Measurements from ENCODE around the gene SPIB.
"Not testable (repeated sequence)": the region's sequence is repeated elsewhere in the genome, so short reads cannot be mapped to it uniquely, and the experiment has no call there.

The SPIB gene

DNA sequence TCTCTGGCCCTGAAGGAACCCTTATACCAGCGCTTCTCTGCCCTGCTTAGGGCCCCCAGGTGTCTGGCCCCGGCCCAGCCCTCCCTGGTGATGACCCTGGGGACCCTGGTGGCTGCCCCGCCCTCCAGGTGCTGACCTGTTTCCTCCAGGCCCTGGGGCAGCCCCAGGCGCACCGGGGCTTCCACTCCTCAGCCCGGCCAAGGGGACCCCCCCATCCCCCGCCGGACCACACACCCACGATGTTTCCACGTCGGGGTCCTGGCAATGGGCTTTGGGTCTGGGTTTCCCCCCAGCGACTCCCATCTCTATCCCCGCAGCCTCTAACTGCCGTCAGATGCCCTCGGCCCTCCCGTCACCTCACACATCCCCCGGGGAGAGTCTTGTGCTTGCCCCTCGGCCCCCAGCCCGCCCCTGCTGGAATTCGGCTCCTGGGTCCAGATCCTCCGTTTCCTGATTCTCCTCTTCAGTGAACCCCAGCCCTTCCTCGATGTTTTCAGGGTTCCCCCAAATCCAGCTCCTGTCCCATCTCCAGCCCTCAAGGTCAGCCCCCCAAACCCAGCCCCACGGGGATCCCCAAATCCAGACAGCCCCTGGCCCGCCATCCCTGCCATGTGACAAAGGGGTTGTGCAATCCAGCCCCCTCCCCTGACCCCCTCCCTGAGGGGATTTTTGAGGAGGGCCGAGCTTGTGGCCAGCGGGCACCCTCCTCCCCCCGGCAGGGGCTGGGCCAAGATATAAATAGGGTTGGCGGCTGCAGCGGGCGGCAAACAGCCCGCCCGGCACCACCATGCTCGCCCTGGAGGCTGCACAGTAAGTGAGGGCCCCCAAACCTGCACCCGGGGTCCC lies at the start of gene SPIB:
TSS of gene SPIB (plus strand) at position 763 of the 846 bp plus-strand sequence. CDS start at position 788, 25 bp downstream.
- no peak for DNase-seq

DNA sequence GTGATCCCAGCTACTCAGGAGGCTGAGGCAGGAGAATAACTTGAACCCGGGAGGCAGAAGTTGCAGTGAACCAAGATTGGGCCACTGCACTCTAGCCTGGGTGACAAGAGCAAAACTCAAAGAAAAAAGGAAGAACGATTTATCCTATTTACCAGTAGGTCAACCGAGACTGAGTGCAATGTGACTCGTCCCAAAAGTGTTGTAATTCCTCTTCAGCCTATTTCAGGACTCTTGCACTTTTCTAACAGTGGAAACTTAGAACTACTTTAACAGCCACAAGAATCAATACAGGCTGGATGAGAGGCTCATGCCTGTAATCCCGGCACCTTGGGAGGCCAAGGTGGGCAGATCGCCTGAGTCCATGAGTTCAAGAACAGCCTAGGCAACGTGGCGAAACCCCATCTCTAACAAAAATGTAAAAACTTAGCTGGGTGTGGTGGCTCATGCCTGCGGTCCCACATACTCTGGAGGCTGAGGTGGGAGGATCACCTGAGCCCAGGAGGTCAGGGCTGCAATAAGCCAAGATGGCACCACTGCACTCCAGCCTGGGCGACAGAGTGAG lies 46.7 kb upstream of the SPIB start:
- DNase-seq, result no peak

DNA sequence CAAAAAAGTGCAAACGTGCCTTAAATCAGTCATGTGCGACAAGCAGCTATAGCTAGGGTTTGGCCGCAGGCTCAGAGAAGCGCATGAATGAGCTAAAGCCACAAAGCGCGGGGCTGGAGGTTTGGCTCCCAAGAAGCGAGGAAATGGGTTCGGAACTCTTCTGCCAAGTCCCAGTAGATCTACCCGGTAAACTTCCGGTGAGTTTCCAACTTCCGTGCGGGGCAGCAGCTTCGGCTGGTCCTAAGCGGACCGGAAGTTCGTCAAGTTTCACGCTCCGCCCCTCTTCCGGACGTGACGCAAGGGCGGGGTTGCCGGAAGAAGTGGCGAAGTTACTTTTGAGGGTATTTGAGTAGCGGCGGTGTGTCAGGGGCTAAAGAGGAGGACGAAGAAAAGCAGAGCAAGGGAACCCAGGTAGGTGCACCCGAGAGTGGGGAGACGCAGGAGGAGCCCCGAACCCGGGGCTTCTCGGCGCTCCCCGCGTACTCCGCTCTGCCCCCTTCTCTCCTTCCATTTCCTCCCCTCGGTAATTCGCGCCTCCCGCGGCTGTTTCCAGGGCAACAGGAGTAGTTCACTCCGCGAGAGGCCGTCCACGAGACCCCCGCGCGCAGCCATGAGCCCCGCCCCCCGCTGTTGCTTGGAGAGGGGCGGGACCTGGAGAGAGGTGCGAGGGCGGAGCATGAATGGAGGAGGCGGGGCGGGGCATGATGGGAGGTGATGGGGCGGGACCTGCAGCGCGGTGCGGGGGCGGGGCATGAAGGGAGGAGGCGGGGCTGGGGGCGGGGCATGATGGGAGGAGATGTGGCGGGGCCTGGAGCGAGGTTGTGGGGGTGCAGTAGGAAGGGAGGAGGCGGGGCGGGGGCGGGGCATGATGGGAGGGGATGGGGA lies 42.3 kb upstream of the SPIB start, which contains the start of gene NR1H2:
TSS of gene NR1H2 (plus strand) at position 292 of the 885 bp plus-strand sequence. CDS start 1,149 bp downstream, outside the sequence.
- DNase-seq, result peak; percentile 87

DNA sequence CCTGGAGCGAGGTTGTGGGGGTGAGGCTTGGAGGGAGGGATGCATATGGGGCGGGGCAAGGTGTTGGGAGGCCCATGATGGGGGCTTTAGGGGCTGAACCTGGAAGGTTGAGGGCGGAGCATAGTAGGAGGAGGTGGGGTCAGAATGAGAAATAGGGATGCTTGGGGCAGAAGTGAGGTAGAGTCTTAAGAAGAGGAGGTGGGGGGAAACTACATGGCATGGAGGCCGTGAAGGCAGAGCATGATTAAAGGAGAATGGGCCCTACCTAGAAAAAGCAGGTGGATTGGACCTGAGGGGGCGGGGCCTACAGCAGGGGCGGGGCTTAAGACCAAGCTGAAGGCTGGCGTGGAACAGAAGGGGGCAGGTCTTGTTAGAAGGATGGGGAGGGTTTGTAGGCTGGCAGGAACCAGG lies 41.7 kb upstream of the SPIB start:
- DNase-seq, result peak; percentile 39

DNA sequence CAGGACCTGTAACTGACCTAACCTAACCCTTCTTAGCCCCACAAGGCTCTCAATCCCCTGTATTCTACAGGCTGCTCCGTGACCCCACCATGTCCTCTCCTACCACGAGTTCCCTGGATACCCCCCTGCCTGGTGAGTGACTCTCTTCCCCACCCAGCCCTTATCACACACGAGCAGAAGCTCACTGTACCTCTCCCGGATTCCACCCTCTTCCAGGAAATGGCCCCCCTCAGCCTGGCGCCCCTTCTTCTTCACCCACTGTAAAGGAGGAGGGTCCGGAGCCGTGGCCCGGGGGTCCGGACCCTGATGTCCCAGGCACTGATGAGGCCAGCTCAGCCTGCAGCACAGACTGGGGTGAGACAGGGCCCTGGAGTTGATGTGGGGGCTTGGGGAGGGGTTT lies 41.2 kb upstream of the SPIB start:
- no peak for DNase-seq

DNA sequence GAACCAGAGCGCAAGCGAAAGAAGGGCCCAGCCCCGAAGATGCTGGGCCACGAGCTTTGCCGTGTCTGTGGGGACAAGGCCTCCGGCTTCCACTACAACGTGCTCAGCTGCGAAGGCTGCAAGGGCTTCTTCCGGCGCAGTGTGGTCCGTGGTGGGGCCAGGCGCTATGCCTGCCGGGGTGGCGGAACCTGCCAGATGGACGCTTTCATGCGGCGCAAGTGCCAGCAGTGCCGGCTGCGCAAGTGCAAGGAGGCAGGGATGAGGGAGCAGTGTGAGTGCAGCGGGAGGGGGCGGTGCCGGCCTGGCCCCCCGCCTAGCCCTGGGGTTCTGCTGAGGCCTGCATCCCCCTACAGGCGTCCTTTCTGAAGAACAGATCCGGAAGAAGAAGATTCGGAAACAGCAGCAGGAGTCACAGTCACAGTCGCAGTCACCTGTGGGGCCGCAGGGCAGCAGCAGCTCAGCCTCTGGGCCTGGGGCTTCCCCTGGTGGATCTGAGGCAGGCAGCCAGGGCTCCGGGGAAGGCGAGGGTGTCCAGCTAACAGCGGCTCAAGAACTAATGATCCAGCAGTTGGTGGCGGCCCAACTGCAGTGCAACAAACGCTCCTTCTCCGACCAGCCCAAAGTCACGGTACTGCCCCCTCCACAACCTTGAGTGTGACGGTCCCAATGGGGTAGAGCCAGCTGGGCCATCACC lies 40.4 kb upstream of the SPIB start:
- no peak for DNase-seq

DNA sequence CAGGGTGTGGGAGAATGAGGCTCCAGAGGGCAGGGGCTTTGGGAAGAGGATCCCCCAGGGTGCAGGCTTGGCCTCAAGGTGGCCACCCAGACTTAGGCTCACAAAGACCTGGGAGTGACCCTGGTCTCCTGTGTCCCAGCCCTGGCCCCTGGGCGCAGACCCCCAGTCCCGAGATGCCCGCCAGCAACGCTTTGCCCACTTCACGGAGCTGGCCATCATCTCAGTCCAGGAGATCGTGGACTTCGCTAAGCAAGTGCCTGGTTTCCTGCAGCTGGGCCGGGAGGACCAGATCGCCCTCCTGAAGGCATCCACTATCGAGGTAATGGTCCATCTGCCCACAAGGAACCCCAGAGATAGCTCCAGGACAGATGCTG lies 39.9 kb upstream of the SPIB start:
- no peak for DNase-seq

DNA sequence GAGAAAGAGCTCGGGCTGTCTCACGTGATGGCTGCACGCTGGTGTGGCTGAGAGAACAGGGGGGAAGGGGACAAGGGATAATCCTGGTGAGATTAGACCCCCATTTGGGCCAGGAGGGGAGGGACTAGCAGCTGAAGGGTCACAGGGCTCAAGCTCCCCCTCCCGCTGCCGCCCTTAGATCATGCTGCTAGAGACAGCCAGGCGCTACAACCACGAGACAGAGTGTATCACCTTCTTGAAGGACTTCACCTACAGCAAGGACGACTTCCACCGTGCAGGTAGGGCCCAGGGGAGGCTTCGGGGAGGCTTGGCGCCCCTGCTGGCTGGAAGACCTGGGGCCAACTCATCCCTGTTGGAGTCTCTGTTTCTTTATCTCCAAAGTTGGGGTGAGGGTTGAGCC lies 39.1 kb upstream of the SPIB start:
- DNase-seq, result no peak

DNA sequence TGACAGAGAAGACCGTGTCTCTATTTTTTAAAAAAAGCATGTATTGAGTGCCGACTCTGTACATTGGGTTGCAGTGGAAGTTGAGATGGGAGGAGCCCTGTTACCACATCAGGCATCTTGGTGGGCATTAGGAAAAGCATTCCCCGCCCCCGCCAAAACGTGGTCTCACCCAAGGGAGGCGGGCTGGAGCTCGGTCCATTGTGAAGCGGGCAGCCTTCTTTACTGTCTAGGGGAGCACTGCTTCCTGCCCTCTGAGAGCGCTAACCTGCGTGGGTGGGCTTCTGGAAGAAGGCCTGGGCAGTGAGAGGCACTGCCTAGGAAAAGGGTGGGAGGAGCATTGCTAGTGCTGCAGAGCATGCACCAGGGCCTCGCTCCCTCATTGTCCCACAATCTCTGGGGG lies 38.6 kb upstream of the SPIB start:
- no peak for DNase-seq

DNA sequence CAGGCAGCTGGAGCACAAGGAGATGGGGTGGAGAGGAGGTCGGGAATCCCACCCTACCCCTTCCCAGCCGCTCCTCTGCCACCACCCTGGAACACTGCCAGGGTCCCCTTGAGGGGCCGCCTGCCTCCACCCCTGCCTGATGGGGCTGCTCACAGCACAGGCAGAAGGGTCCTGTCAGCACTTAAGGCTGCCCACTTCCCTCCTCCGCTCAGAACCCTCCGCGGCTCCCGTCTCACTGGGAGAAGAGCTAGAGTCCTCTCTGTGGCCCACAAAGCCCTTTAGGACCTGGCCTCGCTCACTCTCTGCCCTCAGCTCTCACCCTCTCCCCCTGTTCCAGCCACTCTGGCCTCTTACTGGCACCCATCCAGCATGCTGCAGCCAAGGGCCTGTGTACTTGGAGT lies 38.0 kb upstream of the SPIB start:
- DNase-seq, result no peak

DNA sequence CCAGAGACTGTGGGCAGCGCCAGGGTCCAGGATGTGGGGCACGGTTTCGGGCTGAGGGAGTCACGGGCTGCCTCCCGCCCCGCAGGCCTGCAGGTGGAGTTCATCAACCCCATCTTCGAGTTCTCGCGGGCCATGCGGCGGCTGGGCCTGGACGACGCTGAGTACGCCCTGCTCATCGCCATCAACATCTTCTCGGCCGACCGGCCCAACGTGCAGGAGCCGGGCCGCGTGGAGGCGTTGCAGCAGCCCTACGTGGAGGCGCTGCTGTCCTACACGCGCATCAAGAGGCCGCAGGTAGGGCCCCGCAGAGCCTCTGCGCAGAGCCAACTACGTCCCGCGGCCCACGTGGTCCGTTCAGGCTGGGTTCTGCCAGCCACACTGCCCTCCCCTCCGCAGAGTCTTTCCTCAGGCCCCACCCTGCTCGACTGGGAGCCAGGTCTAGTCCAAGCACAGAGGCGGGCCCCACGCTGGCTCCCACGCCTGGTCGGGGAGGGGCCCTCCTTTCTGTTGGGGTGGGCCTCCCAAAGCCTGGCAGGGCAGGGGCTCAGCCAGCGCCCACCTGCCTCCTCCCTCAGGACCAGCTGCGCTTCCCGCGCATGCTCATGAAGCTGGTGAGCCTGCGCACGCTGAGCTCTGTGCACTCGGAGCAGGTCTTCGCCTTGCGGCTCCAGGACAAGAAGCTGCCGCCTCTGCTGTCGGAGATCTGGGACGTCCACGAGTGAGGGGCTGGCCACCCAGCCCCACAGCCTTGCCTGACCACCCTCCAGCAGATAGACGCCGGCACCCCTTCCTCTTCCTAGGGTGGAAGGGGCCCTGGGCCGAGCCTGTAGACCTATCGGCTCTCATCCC lies 36.6 kb upstream of the SPIB start:
- DNase-seq, result no peak

DNA sequence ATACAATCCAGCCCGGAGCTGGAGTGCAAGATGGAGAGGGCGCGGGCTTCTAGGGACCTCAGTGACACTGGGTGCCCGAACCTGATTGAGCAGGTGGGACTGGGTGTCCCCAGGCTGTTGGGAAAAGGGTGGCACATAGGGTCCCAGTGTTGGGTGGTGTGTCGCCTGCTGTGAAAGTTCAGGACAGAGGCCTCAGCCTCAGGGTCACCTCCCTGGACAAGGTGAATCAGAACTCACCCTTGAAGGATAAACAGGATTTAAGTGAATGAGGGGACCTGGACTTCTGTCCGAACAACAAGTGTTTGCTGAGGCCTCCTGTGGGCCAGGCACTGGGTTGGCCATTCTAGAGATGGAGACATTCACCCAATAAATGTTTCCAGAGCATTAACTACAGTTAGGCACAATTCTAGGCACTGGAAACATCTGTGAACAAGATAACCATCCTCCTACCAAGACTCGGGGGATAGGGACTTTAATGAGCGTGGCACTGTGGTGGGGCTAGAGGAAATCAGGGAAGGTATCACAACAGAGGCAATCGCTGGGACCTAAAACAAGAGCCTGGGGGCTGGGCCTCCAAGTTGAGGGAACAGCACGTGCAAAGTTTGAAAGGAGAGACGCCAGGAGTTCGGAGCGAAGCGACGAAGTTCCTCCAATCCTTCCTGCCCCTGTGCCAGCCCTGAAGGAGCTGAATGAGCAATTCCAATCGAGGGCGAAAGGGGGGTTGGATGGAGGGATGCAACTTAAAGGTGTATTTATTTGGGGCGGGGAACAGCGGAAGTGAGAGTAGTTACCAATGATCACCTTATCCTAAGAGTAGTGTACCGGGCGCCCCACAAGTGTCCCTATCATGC lies 35.5 kb upstream of the SPIB start:
- DNase-seq, result peak; percentile 7

DNA sequence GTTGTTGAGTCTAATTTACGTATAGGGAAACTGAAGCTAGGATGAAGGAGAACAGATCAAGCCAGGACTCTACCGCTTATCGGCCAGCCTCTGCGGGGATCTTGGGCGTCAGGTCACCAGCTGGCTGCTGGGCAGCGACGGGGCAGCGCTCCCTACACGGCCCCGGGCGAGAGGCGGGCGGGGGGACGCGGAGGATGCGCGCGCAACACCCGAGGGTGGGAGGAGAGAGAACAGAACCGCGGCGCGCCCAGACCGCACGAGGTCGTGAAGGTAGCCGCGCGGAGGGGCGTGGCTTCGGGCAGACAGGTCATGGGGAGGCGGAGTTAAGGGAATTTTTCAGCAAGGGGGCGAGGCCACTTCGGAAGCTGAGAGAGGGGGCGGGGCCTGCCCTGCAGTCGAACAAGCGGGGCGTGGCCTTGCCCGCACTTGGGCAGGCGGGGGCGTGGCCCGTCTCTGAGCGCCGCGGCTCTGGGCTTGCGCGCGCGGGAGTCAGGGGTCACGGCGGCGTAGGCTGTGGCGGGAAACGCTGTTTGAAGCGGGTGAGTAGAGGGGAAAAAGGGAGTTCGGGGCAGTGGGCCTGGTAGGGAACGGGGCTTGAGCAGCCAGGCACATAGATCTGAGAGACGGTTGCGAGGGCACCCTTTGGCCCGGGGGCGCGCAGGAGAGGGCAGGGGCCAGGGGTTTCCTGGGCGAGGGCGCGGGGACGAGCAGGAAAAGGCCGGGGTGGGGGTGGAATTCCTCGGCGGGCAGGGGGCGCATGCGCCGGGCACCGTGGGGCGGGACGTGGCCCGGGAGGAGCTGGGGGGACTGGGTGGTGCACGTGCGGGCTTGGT lies 34.7 kb upstream of the SPIB start, which contains the start of gene POLD1:
TSS of gene POLD1 (plus strand) at position 496 of the 833 bp plus-strand sequence. CDS start 14,505 bp downstream, outside the sequence.
- peak; percentile 97 for DNase-seq

DNA sequence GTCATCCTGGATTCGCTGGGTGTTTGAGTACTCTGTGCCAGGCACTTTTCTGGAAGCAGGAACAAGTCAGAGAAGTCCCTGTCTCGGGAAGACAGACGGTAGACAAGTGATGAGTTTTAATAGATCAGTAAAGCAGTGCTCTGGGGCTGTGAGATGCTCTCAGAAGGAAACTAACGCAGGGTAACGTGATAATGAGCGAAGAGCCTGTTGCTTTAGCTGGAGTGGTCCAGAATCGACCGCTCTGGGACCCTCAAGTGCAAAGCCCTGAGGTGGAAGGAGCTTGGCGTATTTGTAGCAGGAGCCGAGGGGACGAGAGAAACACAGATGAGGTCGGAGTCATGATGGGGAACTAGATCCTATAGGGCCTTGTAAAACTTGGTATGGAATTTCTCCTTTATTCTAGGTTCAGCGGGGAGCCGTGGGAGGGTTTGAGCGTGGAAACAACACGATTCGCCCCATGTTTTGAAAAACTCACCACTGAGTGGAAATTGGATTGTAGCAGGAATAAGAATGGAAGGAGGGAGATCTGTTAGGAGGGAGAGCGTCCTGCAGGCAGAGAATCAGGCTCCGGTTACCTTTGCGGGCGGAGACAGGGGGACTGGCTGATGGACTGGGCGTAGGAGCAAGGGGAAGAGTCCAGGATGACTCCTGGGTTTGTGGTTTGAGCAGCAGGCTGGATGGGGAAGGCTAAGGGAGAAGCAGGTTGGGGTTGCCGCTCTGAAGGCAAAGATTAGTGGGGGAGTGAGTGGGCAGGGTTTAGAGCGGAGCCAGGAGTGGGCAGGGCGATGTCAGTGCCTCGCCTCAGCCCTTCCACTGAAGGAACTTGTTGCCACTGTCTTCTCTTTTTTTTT lies 33.8 kb upstream of the SPIB start:
- DNase-seq, result peak; percentile 46

DNA sequence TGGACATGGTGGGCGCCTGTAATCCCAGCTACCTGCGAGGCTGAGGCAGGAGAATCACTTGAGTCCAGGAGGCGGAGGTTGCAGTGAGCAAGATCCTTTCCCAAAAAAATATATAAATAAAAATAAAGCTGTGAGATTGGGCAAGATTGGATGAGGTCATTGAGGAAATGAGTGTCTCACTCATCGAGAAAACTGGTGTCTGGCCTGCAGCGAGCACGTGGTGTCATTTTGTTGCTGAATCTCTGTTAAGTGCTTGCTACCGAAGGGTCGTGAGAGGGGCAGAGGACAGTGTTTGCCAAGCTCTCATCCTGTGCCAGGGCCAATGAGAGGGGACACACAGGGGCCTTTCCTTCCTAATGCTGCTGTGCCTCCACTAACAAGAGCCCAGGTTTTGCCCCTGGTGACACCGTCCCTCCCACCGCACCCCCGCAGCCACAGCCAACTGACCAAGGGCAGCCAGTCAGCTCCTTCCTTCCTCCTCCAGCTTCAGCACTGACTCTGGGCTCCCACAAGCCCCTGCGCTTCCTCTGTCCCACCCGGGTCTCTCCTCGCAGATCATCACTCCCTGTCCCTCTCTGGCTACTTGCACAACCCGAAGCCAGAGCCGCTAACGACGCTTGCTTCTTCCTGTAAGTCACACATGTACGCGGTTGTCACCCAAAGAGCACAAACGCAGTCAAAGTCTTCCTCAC lies 31.4 kb upstream of the SPIB start:
- DNase-seq, result no peak

DNA sequence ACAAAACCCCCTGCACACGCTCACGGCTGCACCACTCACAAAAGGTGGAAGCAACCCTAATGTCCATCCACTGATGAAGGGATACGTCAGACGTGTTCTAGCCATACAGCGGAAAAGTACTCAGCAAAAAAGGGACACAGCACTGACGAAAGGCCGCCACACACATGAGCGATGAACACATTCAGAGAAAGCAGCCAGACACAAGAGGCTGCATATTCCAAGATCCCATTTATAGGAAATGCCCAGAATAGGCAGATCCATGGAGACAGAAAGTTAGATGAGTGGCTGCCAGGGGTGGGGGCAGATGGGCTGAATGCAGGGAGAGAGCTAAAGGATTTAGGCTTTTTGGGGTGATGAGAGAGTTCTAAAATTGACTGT lies 30.9 kb upstream of the SPIB start:
- DNase-seq, result no peak

DNA sequence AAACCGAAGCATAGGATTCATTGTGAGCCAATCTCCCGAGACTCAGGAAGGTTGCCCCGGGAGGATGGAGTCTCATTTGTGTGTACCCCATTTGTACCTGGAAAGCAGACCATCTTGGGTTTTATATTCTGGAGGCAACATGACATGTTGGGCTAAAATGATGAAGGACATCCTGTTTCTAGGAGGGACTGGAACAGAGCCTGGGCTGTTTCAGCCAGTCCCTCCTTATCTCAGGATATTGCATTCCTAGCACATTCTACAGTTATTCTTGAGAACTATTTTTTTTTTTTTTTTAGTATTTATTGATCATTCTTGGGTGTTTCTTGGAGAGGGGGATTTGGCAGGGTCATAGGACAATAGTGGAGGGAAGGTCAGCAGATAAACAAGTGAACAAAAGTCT lies 28.4 kb upstream of the SPIB start:
- DNase-seq, result not testable (repeated sequence)

DNA sequence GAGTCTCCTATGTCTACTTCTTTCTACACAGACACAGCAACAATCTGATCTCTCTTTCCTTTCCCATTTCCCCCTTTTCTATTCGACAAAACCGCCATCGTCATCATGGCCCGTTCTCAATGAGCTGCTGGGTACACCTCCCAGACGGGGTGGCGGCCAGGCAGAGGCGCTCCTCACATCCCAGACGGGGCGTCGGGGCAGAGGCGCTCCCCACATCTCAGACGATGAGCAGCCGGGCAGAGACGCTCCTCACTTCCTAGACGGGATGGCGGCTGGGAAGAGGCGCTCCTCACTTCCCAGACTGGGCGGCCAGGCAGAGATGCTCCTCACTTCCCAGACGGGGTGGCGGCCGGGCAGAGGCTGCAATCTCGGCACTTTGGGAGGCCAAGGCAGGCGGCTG lies 27.8 kb upstream of the SPIB start:
- not testable (repeated sequence) for DNase-seq
